Sigmoid colon (tissue), 7 donors: Measurements from ENCODE around the gene PRAF2. TPM values are rescaled to one million over a fixed set of nuclear protein-coding genes. Genes with fewer than 3 reads are reported as not detected.

Experiments used
- DNase-seq: peaks from one replicate; pipeline ENCODE4 v3.0.0-alpha.2; 2019
- H3K27ac ChIP-seq, 4 donors: fragments of 200-600 bp; sonication (generic); one replicate each; pipeline ENCODE4 v1.5.1; 2016 to 2019; ENCODE audit warnings: mild to moderate bottlenecking in 1 of 4
- H3K27me3 ChIP-seq, 3 donors: fragments of 200-600 bp; sonication (generic); one replicate each; pipeline ENCODE4 v1.5.1; 2019; ENCODE audit warnings: mild to moderate bottlenecking in 1 of 3
- H3K36me3 ChIP-seq, 4 donors: fragments of 200-600 bp; sonication (generic); one replicate each; pipeline ENCODE4 v1.5.1; 2016 to 2019
- H3K4me1 ChIP-seq, 4 donors: fragments of 200-600 bp; sonication (generic); one replicate each; pipeline ENCODE4 v1.5.1; 2017 to 2019
- H3K4me3 ChIP-seq, 4 donors: fragments of 200-600 bp; sonication (generic); one replicate each; pipeline ENCODE4 v1.5.1; 2017 to 2019; ENCODE audit warnings: mild to moderate bottlenecking in 2 of 4, moderate library complexity in 1 of 4
- H3K9me3 ChIP-seq, 4 donors: fragments of 200-600 bp in 3 of 4; sonication (generic) in 3 of 4; one replicate each; pipeline versions ENCODE4 v1.5.1 to v1.6.1; 2013 to 2019
- EP300 ChIP-seq, 4 donors: sonication (generic); formaldehyde crosslinking; IDR thresholded peaks; one replicate each; pipeline ENCODE4 v1.6.1; 2017; ENCODE audit warnings: antibody characterized with exemption in 4 of 4
- POLR2A ChIP-seq, 2 donors: fragments of 450-650 bp; IDR thresholded peaks; one replicate each; pipeline ENCODE4 v1.6.1; 2016; ENCODE audit warnings: antibody characterized with exemption in 2 of 2, mild to moderate bottlenecking in 2 of 2, moderate library complexity in 2 of 2
- POLR2AphosphoS5 ChIP-seq, 4 donors: sonication (generic); formaldehyde crosslinking; IDR thresholded peaks; one replicate each; pipeline ENCODE4 v1.6.1; 2017; ENCODE audit warnings: antibody characterized with exemption in 4 of 4
- WGBS, 2 donors: extraction: QIAGEN DNeasy Blood & Tissue Kit; methylation state at CpG; one replicate each; pipeline ENCODE4 v1.1.7; 2013; 5-methylcytosine and 5-hydroxymethylcytosine counted together
- intact Hi-C: fragments of 100-400 bp; cut with DNase I; formaldehyde crosslinking; loops from one replicate; pipeline ENCODE4 v1.15.1; 2023
- polyA plus RNA-seq, 3 donors: library from polyadenylated mRNA; stranded (reverse); fragments of 200-250 nt; gene quantifications; one replicate each; pipeline ENCODE4 v1.2.3, GENCODE V29; 2013
- total RNA-seq, 4 donors: library from RNA; depleted of rRNA; stranded (reverse); fragments of >200 nt; gene quantifications; one replicate each; pipeline ENCODE4 v1.1.0, GENCODE V29; 2016
- TF ChIP-seq, protein P1 (sequence below), 4 experiments: fragments of 450-650 bp in 3 of 4; fragments of 200-600 bp in 1 of 4; IDR thresholded peaks; one replicate each; pipeline ENCODE4 v1.5.1; 2016 to 2019; ENCODE audit warnings: antibody characterized with exemption in 4 of 4, mild to moderate bottlenecking in 3 of 4, moderate library complexity in 2 of 4
- donor health status: healthy with polysubstance abuse.
- donor health status: Bipolar disorder and iron deficiency.
- donor health status: healthy.

The PRAF2 gene
- total and polyA plus RNA-seq, 7 donors, result 2.8 to 20.2 (median 18.2) TPM

DNA sequence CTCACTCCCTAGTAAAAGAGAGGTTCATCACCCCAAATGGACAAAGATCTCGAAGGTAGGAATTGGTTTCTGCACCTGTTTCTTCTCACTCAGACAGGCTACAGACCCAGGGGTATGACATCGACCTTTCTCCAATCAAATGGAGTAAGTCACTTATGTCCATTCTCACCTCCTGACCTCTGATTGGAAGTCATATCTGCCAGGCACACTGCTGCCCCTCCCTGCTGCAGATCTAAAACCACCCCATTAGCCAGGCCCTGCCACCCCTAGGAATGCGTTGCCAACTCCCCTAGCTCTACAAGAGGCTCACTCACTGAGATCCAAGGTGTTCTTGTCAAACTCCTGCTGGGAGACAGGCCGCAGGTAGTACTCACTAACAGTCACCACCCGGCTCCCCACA lies 42.9 kb upstream of the PRAF2 start:
- Histone ChIP-seq H3K27ac (no peak overlapping the region), H3K9me3 (no peaks in the 10 kb centered on the region), H3K27me3 (no peaks in the 10 kb centered on the region), H3K4me1 (no peaks in the 10 kb centered on the region), H3K36me3 (peaks cover 0 to 77% (median 8%) of the 10 kb centered on the region in 4 donors), H3K4me3 (no peak overlapping the region)
- DNase-seq, result no peak
- intact Hi-C loops, result no loop called here
- TF ChIP-seq POLR2A (IDR thresholded peaks at IDR 0.05) (no peak), POLR2AphosphoS5 (IDR thresholded peaks at IDR 0.05) (no peak), EP300 (IDR thresholded peaks at IDR 0.05) (no peak)
- TF ChIP-seq, protein P1, sequence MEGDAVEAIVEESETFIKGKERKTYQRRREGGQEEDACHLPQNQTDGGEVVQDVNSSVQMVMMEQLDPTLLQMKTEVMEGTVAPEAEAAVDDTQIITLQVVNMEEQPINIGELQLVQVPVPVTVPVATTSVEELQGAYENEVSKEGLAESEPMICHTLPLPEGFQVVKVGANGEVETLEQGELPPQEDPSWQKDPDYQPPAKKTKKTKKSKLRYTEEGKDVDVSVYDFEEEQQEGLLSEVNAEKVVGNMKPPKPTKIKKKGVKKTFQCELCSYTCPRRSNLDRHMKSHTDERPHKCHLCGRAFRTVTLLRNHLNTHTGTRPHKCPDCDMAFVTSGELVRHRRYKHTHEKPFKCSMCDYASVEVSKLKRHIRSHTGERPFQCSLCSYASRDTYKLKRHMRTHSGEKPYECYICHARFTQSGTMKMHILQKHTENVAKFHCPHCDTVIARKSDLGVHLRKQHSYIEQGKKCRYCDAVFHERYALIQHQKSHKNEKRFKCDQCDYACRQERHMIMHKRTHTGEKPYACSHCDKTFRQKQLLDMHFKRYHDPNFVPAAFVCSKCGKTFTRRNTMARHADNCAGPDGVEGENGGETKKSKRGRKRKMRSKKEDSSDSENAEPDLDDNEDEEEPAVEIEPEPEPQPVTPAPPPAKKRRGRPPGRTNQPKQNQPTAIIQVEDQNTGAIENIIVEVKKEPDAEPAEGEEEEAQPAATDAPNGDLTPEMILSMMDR (IDR thresholded peaks at IDR 0.05), result no peak
- 91 to 95% methylated on average over 5 of the region's 5 CpGs for WGBS, 2 donors

DNA sequence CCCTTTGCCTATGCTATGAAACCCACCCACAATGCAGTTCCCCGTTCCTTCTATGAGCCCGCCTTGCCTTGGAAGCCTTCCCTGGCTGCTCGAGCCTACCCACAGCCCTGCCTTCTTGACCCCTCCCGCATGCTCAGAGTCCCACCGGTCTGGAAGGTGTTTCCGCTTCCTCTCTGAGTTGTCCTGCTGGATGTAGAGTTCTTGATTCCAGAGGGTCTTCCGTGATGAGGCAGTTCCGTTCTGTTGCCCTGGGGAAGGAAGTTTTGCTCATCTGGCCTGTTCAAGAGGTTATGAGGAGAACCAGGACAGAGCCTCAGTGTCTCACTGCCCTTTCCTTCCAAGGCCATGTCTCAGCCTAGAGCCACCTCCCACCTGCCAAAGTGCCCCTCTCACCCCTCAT lies 42.3 kb upstream of the PRAF2 start:
- intact Hi-C loops, result no loop called here
- 91 to 92% methylated on average over 8 of the region's 8 CpGs for WGBS, 2 donors
- H3K36me3 ChIP-seq, result peaks cover 0 to 72% (median 8%) of the 10 kb centered on the region in 4 donors

DNA sequence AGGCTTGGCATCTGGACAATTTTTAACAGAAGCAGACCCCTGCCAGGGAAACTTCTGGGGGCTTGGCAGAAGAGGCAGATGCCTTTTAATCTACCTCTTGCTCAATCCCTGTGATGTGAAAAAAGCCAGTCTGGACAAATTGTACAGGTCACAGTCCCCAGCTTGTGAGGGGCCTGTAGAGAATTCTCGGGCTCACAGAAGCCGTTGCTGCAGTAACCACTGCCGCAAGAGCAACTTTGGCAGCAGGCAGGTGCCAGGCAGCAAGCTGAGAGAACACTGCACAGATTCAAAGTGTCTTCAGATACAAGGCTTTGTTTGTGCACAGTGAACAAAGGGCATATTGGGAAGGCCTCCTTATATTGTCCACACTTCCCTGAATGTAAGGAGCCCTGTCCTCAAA lies 38.0 kb upstream of the PRAF2 start:
- DNase-seq, result no peak
- H3K36me3 ChIP-seq, result peaks cover 0 to 52% (median 4%) of the 10 kb centered on the region in 4 donors
- TF ChIP-seq POLR2A (IDR thresholded peaks at IDR 0.05), result no peak
- TF ChIP-seq POLR2AphosphoS5 (IDR thresholded peaks at IDR 0.05), result no peak
- H3K27ac ChIP-seq, result no peak overlapping the region
- 83 to 86% methylated on average over 3 of the region's 3 CpGs for WGBS, 2 donors
- intact Hi-C loops, result no loop called here
- no peaks in the 10 kb centered on the region for H3K9me3 ChIP-seq
- H3K4me3 ChIP-seq, result no peak overlapping the region
- H3K4me1 ChIP-seq, result no peaks in the 10 kb centered on the region
- H3K27me3 ChIP-seq, result no peaks in the 10 kb centered on the region

More for the DNA sequence above, 42.3 kb upstream of the PRAF2 start:
- H3K4me1 ChIP-seq, result no peaks in the 10 kb centered on the region
- no peak for TF ChIP-seq POLR2A (IDR thresholded peaks at IDR 0.05)
- no peak for TF ChIP-seq POLR2AphosphoS5 (IDR thresholded peaks at IDR 0.05)
- TF ChIP-seq, protein P1 (IDR thresholded peaks at IDR 0.05), result no peak
- TF ChIP-seq EP300 (IDR thresholded peaks at IDR 0.05), result no peak
- no peak overlapping the region for H3K4me3 ChIP-seq
- H3K9me3 ChIP-seq, result no peaks in the 10 kb centered on the region
- H3K27me3 ChIP-seq, result no peaks in the 10 kb centered on the region
- no peak for DNase-seq
- H3K27ac ChIP-seq, result no peak overlapping the region

DNA sequence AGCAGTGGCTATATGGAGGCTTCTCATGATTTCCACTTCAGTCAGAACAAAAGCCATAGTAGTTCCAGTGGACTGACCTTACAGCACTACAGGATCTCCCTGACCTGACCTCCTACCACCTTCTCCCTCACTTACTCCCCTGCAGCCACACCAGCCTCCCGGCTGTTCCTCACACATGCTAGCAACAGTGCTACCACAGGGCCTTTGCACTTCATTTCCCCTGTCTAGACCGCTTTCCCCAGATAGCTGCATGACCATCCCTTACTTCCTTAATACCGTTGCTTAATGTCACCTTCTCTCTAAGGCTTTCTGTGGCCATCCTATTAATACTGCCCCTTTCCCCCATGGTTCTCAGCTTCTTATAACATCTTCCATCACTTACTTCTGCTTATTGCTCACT lies 36.6 kb upstream of the PRAF2 start:
- Histone ChIP-seq H3K9me3 (no peaks in the 10 kb centered on the region), H3K4me1 (no peaks in the 10 kb centered on the region), H3K4me3 (no peak overlapping the region), H3K27ac (no peak overlapping the region), H3K36me3 (peaks cover 0 to 38% (median 0%) of the 10 kb centered on the region in 4 donors), H3K27me3 (no peaks in the 10 kb centered on the region)
- TF ChIP-seq, protein P1 (IDR thresholded peaks at IDR 0.05), result no peak
- no peak for TF ChIP-seq EP300 (IDR thresholded peaks at IDR 0.05)
- TF ChIP-seq POLR2AphosphoS5 (IDR thresholded peaks at IDR 0.05), result no peak
- no peak for TF ChIP-seq POLR2A (IDR thresholded peaks at IDR 0.05)
- WGBS, 2 donors, result 90 to 95% methylated on average over 3 of the region's 3 CpGs
- DNase-seq, result no peak
- intact Hi-C loops, result no loop called here

DNA sequence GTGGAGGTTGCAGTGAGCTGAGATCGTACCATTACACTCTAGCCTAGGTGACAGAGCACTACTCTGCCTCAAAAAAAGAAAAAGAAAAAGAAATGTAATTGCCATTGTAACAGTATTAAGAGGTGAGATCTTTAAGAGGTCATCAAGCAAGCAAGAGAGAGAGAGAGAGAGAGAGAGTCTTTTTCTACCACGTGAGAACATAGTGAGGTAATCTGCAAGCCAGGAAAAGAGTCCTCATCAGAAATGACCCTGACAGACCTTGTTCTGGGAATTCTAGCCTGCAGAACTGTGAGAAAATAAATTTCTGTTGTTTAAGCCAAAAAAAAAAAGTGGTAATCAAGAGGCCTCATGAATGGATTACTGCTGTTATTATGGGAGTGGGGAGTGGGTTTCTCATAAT lies 34.8 kb upstream of the PRAF2 start:
- H3K4me1 ChIP-seq, result no peaks in the 10 kb centered on the region
- no peak overlapping the region for H3K4me3 ChIP-seq
- H3K27me3 ChIP-seq, result no peaks in the 10 kb centered on the region
- H3K36me3 ChIP-seq, result peaks cover 0 to 24% (median 0%) of the 10 kb centered on the region in 4 donors
- no peaks in the 10 kb centered on the region for H3K9me3 ChIP-seq
- intact Hi-C loops, result loop anchor here (10.0 kb wide), 1 partner anchor 104 kb away; the partner anchor contains the start of gene GRIPAP1
- no peak for DNase-seq
- 84 to 90% methylated on average over 2 of the region's 2 CpGs for WGBS, 2 donors
- no peak overlapping the region for H3K27ac ChIP-seq
- TF ChIP-seq EP300 (IDR thresholded peaks at IDR 0.05), result no peak
- TF ChIP-seq, protein P1 (IDR thresholded peaks at IDR 0.05), result no peak
- no peak for TF ChIP-seq POLR2A (IDR thresholded peaks at IDR 0.05)
- TF ChIP-seq POLR2AphosphoS5 (IDR thresholded peaks at IDR 0.05), result no peak
